ENCODE results near the gene UBE2G1.
A peak's percentile ranks its signal among the peaks of the same experiment; 100 is the strongest.

Gene UBE2G1

DNA sequence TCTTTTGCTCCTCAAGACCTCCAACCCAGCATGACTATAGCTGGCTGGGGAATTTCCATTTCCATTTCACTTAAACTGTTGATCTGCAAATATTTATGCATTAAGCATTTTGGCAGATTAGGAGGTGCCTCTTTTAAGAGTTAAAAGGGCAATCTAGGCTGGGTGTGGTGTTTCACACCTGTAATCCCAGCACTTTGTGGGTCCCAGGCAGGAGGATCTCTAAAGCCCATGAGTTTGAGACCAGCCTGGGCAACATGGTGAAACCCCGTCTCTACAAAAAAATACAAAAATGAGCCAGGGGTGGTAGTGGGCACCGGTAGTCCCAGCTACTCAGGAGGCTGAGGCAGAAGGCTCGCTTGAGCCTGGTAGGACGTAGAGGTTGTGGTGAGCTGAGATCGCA lies 119.8 kb downstream of the UBE2G1 start:
- no peak overlapping the region for H3K4me3 ChIP-seq (replicated peaks in 1 of 2; ENCODE audit: low read depth in 2 of 2, low read length in 2 of 2)
- no peak for DNase-seq (ENCODE audit: low read depth in 2 of 2)
- TF ChIP-seq, protein P1, sequence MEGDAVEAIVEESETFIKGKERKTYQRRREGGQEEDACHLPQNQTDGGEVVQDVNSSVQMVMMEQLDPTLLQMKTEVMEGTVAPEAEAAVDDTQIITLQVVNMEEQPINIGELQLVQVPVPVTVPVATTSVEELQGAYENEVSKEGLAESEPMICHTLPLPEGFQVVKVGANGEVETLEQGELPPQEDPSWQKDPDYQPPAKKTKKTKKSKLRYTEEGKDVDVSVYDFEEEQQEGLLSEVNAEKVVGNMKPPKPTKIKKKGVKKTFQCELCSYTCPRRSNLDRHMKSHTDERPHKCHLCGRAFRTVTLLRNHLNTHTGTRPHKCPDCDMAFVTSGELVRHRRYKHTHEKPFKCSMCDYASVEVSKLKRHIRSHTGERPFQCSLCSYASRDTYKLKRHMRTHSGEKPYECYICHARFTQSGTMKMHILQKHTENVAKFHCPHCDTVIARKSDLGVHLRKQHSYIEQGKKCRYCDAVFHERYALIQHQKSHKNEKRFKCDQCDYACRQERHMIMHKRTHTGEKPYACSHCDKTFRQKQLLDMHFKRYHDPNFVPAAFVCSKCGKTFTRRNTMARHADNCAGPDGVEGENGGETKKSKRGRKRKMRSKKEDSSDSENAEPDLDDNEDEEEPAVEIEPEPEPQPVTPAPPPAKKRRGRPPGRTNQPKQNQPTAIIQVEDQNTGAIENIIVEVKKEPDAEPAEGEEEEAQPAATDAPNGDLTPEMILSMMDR (IDR thresholded peaks at IDR 0.05; ENCODE audit: low read depth, low read length): no peak

DNA sequence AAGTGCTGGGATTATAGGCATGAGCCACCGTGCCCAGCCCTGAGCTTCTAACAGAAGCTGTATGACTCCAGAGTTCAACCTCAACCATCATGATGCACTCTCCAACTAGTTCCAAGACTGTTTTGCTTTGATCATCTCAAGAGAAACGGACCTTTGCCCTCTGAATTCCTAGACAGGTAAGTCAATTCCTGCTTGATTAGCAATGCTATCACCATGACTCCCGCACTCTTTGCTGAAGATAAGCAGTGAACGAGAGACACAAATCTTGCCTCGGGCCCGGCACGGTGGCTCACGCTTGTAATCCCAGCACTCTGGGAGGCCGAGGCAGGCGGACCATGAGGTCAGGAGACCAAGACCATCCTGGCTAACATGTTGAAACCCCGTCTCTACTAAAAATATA lies 124.9 kb downstream of the UBE2G1 start:
- no peak overlapping the region for H3K4me3 ChIP-seq (replicated peaks in 1 of 2; ENCODE audit: low read depth in 2 of 2, low read length in 2 of 2)
- DNase-seq (ENCODE audit: low read depth in 2 of 2): no peak
- TF ChIP-seq, protein P1 (IDR thresholded peaks at IDR 0.05; ENCODE audit: low read depth, low read length): no peak

DNA sequence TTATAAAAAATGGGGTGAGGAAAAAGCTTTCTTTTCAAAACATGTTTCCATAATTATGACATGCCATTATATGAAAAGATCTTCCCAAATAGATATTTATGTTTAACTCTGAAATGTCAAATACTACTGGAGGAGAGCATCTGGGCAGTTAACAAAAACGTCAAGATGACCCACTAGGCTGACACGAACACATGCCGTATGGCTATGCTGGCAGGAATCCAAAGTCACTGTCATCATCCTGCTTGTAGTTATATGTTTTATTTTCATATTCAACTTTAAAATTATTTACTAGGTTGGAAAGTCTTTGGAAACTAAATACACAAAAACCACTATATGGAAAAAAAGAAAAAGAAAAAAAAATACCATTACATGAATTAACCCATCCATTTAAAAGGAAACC lies 130.0 kb downstream of the UBE2G1 start:
- no peak overlapping the region for H3K4me3 ChIP-seq (replicated peaks in 1 of 2; ENCODE audit: low read depth in 2 of 2, low read length in 2 of 2)
- DNase-seq (ENCODE audit: low read depth in 2 of 2): peak; percentile 27 to 67
- TF ChIP-seq, protein P1 (IDR thresholded peaks at IDR 0.05; ENCODE audit: low read depth, low read length): no peak

DNA sequence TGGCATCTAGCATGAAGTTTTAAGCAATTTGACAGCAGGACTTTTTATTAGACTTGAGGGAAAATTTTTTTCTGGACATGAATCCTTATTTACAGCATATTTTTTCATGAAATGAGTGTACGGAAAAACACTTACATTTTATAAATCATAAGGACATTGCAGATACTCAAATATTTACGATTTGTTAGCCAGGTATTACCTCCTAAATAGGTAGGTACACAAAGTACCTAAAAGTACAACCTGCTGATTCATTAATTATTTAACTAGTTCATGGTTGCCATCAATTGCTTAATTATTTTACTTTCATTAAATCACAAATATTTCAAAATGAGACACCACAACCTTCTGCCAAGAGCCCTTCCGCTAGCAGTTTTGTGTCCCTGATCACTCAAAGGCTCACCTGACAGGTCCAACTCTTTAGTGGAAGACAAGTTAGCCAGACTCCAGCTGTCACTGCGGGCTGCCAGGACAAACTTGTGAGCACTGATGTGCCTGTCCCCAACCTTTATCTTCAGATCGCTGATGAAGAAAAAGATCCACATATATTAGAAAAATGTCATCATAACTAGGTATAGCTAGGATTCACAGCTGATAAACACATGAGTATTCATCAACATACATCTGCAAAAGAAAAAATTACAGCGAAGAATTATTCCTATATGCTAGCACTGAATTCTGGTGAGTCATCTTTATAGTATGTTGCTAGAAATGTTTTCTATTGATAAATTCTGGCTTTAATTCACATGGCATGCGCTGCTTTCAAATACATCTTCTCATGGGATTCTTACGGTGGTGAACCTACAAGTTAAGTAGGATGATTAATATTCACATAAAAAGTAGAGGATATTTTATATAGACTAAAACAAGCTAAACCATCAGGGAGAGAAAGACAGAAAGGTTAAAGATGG lies 130.8 kb downstream of the UBE2G1 start:
- no peak overlapping the region for H3K4me3 ChIP-seq (replicated peaks in 1 of 2; ENCODE audit: low read depth in 2 of 2, low read length in 2 of 2)
- peak; percentile 57 to 66 for DNase-seq (ENCODE audit: low read depth in 2 of 2)
- TF ChIP-seq, protein P1 (IDR thresholded peaks at IDR 0.05; ENCODE audit: low read depth, low read length): no peak

DNA sequence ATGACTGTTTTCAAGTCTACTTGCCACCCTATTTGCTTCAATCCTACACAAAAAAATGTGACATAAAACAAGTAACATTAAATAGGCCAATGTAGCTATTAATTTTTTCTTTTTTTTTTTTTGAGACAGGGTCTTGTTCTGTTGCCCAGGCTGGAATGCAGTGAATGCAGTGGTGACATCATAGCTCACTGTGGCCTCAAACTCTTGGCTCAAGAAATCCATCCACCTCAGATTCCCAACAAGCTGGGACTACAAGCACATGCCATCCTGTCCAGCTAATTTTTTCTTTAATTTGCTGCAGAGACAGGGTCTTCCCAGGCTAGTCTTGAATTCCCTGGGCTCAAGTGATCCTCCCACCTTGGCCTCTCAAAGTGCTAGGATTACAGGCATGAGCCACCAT lies 132.1 kb downstream of the UBE2G1 start:
- TF ChIP-seq, protein P1 (IDR thresholded peaks at IDR 0.05; ENCODE audit: low read depth, low read length): no peak
- DNase-seq (ENCODE audit: low read depth in 2 of 2): peak in 1 of 2 donors; percentile 53
- no peak overlapping the region for H3K4me3 ChIP-seq (replicated peaks in 1 of 2; ENCODE audit: low read depth in 2 of 2, low read length in 2 of 2)

DNA sequence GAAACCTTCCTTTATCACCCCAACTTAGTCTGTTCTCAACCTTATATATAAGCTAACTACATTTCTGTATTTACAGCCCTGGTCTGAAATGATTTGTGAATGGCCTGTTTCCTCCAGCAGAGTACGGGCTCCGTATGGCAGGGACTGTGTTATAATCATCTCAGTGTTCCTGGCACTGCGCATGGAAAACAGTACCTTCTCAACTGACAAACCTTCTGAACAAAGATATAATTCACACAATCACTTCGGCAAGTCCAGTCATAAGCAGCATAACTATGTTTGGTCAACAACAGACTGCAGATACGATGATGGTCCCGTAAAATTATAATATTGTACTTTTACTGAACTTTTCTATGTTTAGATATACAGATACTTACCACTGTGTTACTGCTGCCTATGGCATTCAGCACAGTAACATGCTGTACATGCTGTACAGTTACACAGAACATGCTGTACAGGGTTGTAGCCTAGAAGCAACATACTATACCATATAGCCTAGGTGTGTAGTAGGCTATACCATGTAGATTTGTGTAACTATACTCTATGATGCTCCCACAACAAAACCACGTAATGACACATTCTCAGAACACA lies 132.7 kb downstream of the UBE2G1 start:
- DNase-seq (ENCODE audit: low read depth in 2 of 2): no peak
- no peak overlapping the region for H3K4me3 ChIP-seq (replicated peaks in 1 of 2; ENCODE audit: low read depth in 2 of 2, low read length in 2 of 2)
- TF ChIP-seq, protein P1 (IDR thresholded peaks at IDR 0.05; ENCODE audit: low read depth, low read length): no peak
